GM18508 (cell line): ENCODE results near the gene NUAK1.
"Not testable (repeated sequence)": the region's sequence is repeated elsewhere in the genome, so short reads cannot be mapped to it uniquely, and the experiment has no call there.

Experiments used
- ATAC-seq: cut with Tn5 transposase; IDR thresholded peaks from one replicate; pipeline ENCODE4 v1.9.1; 2021; ENCODE audit warnings: moderate number of reproducible peaks; ENCODE audit not compliant: insufficient read depth, unreplicated experiment

NUAK1 gene

GRCh38 chr12:106149096-106149784, 10.5 kb upstream of the NUAK1 start:
- no peak for ATAC-seq

- ATAC-seq, result no peak
Observed at GRCh38 chr12:106147956-106148355, 9.2 kb upstream of the NUAK1 start.

GRCh38 chr12:106146987-106147386, 8.2 kb upstream of the NUAK1 start:
- ATAC-seq, result no peak

GRCh38 chr12:106145539-106146447, 7.0 kb upstream of the NUAK1 start:
- no peak for ATAC-seq

GRCh38 chr12:106144847-106145246, 6.1 kb upstream of the NUAK1 start:
- no peak for ATAC-seq

- no peak for ATAC-seq
Observed at GRCh38 chr12:106142591-106143261, 4.0 kb upstream of the NUAK1 start.

GRCh38 chr12:106141920-106142319, 3.2 kb upstream of the NUAK1 start:
- ATAC-seq, result not testable (repeated sequence)

GRCh38 chr12:106141452-106141851, 2.7 kb upstream of the NUAK1 start:
- ATAC-seq, result no peak

- no peak for ATAC-seq
Observed at GRCh38 chr12:106141003-106141402, 2.2 kb upstream of the NUAK1 start.

- no peak for ATAC-seq
Observed at GRCh38 chr12:106140223-106140986, 1.7 kb upstream of the NUAK1 start.

- no peak for ATAC-seq
Observed at GRCh38 chr12:106139422-106140171, 843 bp upstream of the NUAK1 start.

- ATAC-seq, result no peak
Observed at GRCh38 chr12:106138357-106138632, 459 bp downstream of the NUAK1 start.

- ATAC-seq, result no peak
Observed at GRCh38 chr12:106137530-106138356, 1.0 kb downstream of the NUAK1 start.

- ATAC-seq, result no peak
Observed at GRCh38 chr12:106136263-106136662, 2.5 kb downstream of the NUAK1 start.

- no peak for ATAC-seq
Observed at GRCh38 chr12:106135781-106136180, 3.0 kb downstream of the NUAK1 start.

GRCh38 chr12:106135075-106135474, 3.7 kb downstream of the NUAK1 start:
- ATAC-seq, result no peak

GRCh38 chr12:106134294-106134949, 4.3 kb downstream of the NUAK1 start:
- ATAC-seq, result no peak
